NCI-H2107 treated with DMSO at 0.1 percent for 48 hours (cell line): ENCODE data around the gene DLG2.
A peak's percentile ranks its signal among the peaks of the same experiment; 100 is the strongest.

Experiments
- DNase-seq: peaks from one replicate; lab custom pipeline; 2025; ENCODE audit not compliant: unreplicated experiment; lab: John Stamatoyannopoulos, UW

Gene DLG2

DNA sequence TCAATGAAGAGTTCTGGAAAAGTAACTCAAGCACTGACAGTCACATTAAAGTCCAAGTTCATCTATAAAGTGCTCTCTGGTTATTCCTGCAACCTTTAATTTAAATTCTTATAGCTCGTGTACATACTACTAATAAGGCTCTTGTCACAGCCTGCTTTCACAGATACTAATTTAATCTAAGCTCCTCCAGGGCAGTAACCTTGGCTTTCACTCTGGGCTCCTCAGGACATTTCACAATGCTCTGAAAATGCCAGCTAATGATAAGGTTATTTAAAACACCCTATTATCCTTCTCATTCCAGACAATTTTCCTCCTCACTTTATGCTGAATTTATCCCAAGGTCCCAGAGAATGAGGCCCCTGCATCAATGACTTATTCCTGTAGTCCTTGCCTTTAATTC lies 2098.3 kb downstream of the DLG2 start:
- no peak for DNase-seq

DNA sequence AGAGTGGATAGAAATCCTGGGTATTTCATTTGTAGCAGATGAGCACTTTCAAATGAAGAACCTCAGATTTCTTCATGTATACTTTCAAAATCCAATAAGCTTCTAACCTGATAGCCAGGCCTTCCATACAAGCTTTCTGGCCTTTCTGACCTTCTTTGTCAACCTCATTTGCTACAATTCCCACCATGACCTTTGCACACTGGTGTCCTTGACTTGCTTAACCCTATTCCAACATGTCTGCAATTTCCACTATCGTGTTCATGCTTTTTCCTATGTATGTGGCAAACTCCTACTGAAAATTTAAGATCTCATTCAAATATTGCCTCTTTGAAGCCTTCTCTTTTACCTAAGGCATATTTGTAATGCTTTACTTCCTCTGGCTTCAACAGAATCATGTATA lies 2098.9 kb downstream of the DLG2 start:
- no peak for DNase-seq

DNA sequence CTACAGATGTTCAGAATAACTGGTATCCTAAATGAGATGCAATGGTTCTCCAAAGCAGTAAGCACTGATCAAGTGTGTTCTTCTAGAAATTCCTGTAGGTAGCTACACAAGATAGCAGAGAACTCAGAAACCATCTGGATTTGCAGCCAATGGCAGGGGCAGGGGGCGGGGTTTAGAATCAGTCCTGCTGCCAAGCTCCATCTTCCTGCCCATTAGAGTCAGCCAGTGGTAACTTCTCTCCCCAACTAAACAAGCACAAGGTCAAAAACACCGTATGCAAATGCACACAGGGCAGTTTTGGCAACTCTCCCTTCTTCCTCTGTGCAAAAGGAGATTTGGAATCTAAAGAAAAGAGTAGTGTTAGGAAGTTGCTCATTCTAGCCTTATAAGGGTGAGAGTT lies 2103.5 kb downstream of the DLG2 start:
- DNase-seq: no peak

DNA sequence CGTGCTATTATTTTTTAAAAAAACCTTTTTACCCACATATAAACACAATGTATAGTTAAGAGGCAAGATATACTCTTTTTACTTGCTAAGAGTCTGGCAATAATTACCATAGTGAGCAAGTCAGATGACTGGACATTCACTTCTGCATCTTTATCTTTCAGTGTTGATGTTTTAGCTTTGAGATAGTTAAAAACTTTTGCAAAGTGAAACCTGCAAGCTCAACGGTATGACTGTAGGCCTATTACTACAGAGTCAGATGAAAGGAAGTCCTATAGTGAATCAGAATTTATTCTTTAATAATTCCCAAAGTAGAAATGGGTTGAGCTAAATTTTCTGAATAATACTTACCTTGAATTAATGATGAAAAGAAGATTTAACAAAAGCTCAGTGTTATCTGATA lies 2104.2 kb downstream of the DLG2 start:
- DNase-seq: no peak

DNA sequence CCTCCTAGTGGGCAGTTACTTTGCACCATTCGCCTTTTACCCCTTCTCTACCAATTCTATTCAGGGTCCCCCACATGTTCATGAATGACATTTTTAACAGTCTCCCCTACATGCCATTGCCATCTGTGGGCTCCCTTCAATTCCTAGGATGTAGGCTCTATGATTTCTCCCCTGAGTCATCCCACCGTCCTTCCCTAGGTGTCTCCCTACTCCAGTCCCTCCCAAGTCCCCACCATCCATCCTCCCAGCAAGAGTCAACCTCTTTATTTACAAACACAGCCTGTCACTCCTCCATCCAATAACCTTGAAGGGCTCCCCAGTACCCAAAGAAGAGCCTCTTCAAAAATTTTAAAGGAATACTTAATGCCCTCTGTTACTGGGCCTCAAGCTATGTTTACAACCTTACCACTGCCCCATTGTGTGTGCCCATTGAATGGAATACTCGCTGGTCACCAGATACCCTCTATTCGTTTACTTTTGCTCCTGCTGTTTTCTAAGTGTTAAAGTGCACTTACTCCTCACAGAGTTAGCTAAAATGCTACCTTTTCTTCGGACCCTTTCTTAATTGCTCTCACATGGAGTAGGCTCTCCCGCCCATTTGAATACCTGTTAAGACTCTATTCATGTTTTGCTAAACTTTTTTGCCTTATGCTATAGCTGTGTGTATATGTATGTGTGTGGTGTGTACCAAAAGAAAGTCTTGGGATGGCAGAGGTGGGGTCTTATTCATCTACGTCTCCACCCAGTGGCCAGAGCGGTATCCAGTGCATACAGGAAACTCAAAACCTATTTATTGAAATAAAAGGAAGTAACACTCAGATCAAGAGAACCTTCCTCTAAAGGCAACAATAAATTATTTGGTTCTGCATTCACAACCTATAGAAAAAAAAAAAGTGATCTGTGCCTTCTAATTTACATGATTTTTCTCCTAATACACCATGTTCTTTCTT lies 2105.2 kb downstream of the DLG2 start:
- peak; percentile 78 for DNase-seq

DNA sequence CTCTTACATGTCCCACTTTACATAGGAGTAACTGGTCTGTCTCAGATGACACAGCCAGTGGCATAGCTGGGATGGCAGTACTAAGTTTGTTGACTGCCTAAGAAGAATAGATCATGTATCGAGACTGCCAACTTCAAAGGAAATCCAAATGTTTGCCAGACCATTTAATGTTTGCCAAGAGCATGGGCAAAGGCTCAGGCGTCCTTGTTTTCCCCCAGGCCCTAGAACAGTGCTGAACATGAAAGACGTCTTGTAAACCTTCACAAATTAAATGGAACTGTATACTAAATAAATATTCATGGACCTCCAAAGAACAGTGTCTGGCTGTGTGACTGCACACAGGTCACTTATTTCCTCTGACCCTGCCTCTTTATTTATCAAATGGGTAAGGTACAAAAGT lies 2106.3 kb downstream of the DLG2 start:
- DNase-seq: no peak

DNA sequence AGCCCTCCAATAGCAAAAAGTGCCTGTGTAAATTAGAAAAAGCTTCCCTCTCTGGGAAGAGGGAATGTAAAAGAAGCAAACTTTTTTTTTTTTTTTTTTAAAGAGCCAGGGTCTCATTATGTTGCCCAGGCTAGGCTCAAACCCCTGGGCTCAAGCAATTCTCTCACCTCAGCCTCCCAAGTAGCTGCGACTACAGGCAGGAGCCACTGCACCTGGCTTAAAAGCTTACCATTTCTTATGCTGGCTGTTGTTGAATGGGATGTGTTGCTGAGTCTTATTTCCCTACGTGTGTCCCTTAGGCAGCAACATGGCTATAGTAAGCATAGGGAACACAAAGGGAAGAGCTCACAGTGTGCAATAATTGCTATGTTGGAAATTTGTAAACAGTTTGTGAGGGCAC lies 2115.5 kb downstream of the DLG2 start:
- no peak for DNase-seq

DNA sequence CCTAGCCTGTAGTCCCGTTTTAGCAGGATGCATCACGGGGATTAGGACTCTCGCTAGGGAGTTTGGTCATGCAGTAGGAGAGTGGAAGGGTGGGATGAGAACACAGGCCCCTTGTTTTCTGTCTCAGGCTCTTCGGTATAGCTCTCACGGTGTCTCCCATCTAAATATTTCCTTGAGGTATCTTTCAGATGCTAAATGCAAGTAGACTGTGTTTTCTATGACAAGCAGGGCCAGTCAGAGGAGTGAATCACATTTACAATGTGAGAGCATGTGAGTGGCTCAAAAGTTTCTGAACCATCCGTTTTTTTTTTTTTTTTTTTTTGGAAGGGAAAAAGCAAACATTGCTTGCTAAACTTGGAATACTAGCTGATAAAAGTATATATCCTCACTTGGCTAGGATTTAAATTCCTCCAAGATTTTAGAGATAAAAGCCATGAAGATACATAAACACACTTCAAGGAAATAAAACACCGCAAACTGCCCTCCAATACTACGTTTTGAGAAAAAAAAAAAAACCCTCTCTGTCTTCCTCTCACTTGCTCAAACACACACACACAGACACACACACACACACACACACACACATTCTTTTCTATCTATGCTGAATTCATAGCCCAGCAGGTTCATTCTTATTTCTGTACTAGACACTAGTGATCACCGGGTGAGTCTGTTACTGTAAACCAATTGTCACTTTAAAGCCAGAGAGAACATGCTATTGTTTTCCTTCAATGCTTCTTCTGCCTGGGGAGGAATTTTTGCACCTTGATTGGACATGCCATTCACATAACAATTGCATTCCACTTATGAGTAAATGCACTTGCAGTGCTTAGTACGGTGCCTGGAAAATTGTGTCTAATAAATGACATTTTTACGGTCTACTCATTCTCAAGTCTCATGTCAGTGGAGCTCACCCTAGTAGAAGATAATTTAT lies 2116.3 kb downstream of the DLG2 start:
- DNase-seq: no peak

DNA sequence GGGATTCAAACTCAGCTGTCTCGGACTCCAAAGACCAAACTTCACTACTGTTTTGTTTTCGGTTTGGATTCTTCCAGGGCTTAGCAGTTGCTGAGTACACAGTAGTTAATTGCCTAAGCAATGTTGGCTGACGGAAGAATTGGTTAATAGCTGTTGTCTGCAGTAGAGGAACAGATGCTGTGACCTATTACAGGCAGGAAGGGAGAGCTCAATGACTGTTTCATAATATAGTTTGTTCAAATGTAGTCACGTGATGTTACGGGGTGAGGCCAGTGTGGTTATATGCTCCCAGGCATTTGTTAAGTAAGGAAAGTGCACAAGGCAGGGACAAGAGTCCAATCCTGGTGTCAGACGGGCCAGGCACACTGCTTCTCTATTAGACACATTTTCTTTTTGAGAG lies 2118.3 kb downstream of the DLG2 start:
- DNase-seq: no peak

DNA sequence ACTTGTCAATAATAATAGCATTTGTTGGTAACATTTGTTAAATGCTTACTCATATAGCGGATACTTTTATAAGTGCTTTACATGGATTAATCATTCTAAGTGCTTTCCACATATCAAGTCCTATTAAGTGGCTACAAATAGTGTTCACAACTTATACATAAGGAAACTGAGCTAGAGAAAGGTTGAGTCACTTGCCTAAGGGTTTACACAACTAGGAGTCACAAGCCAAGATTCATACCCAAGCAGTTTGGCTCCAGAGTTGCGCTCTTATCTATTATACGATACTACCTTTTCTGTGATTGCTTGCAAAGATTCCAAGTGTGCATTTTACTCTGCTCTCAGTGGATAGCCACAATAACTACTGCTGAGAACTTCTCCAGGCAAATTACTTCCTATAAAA lies 2125.1 kb downstream of the DLG2 start:
- DNase-seq: no peak

DNA sequence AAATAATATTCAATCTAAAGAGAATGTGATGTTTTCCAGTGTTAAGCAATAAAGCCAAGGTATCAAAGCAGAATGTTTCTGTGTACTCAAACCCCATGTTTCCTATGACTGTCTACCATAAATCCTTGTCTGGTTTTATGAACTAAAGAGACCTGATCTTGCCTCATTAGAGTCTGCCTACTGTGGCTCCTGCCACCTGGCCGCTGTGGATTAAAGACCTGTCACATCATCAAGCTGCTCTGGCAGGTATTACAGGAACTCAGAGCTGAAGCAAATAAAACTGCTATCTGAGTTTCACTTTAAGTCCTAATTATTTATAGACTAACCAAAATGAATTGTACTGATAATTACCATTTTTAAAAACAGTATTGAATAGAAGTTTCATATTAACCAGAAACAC lies 2133.2 kb downstream of the DLG2 start:
- DNase-seq: no peak

DNA sequence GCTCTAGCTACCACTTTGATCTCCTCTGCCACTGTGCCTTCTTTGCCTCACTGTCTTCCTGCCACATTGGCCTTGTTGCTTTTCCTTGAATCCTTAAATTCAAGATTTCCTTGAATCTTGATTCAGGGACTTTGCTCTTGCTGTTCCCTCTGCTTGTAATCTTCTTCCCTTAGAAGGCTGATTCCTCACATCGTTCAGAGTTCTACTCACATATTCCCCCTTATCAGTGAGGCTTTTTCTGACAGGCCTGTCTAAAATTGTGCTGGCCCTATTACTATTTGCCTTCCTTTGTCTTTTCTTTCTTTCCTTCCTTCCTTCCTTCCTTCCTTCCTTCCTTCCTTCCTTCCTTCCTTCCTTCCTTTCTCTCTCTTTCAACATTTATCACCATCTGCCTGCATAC lies 2134.1 kb downstream of the DLG2 start:
- DNase-seq: no peak

DNA sequence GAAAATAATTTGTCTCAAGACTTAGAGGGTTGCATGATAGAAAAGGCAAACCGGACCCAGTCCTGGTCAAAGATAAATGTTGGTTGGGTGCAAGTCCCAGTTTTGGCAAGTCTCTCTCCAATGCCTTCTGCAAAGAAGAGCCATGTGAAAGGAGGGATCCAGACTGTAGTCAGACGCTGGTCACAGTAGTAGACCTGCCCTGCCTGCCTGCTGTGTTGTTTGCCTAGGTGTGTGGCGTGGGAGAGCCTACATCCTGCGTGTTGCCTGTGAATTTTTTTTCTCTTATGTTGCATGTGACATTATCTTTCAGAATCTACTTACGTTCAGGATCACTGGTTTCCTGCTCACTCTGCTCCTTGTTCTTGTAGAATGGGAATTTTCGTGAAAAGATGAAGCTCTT lies 2143.3 kb downstream of the DLG2 start:
- DNase-seq: no peak

DNA sequence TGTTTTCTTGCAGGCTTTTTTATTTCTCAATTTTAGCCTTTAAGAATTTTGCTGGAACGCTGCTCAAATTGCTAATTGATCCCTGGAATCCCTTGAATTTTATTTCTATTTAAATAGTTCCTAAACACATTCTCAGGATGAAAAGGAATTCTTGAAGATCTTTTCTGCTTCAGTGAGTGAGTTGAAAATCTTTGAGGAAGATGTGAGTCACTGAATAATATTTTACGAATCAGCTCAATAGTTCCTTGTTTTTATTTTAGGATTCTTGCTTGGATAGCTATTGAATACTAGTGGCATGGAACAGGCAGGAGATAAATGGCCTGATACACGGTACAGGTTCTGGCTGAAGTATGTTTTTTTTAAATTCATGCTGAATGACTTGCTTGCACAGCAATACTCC lies 2146.3 kb downstream of the DLG2 start:
- DNase-seq: no peak

DNA sequence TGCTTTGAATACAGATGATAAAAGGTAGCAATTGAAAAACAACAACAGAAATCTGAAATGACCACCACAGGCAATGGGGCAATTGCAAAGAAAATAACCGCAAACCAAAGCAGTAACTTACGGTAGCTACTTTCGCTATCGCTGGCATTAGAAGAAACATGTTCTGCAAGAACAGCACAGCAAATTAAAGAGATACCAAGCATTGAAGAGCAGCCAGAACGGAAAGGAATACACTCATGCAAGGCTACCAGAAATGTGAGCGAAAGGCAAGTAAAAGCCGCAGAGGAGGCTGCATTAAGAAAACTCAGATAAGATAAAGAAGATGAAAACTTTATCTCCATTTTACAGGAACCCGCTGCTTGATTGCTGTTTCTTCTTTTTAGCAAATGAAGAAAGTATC lies 2146.9 kb downstream of the DLG2 start:
- DNase-seq: no peak

DNA sequence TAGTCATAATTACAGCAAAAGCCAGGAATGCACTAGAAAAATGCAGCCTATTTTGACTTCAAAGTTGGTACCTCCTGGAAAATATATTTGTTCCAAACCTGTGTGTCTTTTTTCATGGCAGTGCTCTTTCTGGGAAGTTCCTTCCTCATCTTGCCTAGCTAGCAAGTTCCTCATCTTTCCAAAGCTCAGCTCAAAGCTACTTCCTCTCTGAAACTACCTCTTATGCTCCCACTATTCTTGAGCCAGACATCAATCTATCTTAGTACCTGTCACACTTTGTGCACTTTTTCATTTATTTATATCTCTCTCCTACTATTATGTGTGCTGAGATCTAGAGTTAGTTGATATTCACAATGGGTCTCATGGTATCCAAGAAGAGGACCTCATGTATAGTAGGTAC lies 2149.4 kb downstream of the DLG2 start:
- DNase-seq: no peak

DNA sequence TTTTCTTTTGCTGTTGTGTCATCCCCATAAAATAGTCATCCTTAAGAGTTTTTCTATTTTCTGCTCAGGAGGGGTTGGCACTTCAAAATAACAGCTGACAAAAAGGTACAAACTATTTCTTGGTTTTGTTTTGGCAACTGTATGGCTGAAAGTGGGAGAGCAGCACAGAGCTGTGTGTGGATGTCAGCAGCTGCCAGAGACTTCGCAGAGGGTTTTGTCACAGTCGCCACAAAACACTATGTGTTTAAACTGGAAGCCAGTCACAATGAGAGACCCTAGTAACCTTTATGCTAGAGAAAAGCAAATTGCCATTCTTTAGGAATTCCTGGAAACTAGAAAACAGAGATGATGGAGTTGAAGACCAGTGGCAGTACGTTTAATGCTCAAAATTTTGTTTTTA lies 2151.4 kb downstream of the DLG2 start:
- DNase-seq: no peak

DNA sequence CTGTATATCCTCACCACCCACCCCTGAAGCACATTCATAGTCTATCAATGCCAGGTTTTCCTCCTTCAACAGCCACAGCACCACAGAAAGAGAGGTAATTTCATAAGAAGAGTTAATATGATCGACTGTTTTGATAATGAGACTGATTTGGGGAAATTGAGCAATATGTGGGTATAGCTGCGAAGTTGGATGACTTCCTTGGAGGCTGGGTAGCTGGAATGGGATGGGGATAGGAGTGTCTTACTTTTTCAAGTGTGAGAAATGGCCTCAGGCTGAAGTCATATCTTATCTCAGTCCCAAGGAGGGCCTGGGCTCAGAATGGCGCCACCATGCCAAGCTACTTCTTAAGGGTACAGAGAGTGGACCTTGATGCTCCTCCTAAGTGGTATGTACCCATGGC lies 2153.4 kb downstream of the DLG2 start:
- no peak for DNase-seq

DNA sequence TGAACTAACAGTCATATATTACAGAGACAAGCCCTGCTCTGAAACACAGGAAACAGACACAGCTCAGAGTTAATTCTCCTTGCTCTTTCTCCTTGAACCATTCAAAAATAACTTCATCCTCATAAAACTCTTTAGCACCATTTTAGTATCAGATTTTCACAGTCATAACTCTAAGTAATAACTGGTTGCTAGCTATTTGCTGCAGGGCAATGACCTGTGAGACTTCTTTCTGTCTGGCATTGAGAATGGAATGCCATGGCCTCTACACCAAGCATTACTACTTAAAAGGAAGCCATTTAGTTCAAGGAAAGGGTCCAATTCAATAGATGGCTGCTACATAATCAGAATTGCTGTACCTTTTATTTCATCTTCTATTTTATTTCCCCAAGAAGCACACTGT lies 2154.3 kb downstream of the DLG2 start:
- no peak for DNase-seq

DNA sequence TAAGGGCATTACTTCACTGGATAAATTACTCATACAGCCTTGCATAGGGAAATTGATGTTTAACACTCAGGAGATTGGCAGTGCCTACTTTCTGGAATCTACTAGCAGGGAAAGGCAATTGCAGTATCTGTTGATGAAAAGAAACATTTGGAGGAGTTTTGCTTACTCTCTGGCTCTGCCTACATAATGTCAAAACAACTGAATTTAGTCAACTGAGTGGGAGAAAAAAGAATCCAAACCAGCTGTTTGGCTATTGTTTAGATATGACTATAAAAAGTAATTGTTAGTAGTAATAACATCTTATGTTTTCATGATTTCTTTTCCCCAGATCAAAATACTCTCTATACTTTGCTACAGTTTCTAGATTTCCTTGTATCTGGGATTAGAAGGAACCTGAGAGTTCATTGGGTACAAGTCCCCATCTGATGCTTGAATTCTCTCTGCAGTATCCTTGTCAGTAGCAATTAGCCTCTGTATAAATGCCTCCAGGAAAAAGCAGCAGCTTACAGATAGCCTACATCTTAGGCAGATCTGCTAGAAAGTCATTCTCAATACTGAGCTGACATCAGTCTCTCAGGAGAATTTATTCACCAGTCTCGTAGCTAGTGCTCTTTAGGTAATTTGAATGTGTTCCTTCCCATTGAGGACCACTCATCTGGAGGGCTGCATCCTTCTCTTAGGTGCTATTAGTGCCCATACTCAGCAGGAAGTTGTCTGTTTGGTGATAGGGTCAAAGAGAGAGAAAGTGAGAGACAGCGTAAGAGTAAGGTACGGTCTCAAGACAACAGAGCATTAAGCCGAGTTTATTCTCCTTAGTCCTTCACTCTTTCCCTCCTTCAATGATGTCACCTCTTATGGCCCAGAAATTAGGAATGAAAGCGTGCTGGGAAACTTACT lies 2155.1 kb downstream of the DLG2 start:
- DNase-seq: no peak

DNA sequence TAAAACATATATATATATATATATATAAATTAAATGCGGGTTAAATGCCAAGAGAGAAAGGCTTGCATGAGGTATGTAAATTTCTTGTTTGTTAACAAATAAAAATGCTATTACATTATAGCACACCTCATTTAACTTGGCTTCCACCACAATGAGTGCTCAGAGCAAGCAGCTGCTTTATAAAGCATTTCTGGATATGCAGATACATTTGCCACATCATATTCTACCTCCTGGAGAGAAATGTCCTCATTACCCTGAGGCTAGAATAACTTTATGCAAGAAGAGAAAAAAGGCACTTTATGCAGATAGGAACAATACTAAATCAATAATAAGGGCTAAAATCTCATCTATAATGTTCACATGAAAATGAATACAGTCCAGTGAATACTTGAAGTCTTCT lies 2159.3 kb downstream of the DLG2 start:
- no peak for DNase-seq
